GM13977 (cell line): ENCODE data around the gene ADD3.

Experiments
- DNase-seq: peaks from one replicate; pipeline ENCODE4 v3.0.0; 2012; ENCODE audit warnings: low spot score
- CTCF ChIP-seq: IDR thresholded peaks from 2 replicates; pipeline ENCODE4 v1.5.1; 2012; ENCODE audit warnings: mild to moderate bottlenecking, control low read depth; ENCODE audit not compliant: insufficient read depth; ENCODE audit errors: extremely low read depth, missing control alignments
- in situ Hi-C: fragments of 300-500 bp; cut with MboI; formaldehyde crosslinking; loops from one replicate; pipeline ENCODE4 v1.12.0; 2022; ENCODE audit warnings: low sequenced_read_pairs, low pct_unique_long_range_greater_than_20kb, mixed read lengths, inconsistent platforms; ENCODE audit not compliant: unreplicated experiment

ADD3 gene

GRCh38 chr10:110032801-110033700, 25.3 kb downstream of the ADD3 start:
- DNase-seq = no peak
- in situ Hi-C loops = no loop called here
- TF ChIP-seq CTCF = no peak

DNA sequence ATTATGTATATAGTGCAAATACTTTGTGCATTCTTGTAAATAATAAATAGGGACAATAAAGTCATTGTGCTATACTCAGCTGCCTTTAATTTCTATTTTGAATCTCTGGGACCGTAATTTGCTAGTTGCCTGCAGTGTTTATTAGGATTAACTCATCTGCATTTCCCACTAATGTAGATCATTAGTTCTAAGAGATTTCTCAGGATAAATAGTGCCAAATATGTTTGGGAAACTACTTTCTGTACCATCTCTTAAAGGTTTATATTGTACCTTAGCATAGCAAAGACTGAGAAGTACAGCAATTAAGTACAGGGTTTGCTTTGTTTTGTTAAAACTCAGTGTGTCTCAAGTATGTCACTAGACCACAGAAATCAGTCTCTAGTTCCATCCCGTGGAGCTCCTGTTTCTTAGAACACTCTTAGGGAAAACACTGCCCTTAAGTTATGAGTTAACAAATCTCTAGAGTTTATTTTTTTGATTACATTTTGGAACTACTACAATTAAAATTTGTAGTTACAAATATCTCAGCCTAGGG, 26.0 kb downstream of the ADD3 start:
- no peak for TF ChIP-seq CTCF
- in situ Hi-C loops = no loop called here

GRCh38 chr10:110034596-110034995, 26.8 kb downstream of the ADD3 start:
- no peak for TF ChIP-seq CTCF
- DNase-seq = no peak
- in situ Hi-C loops = no loop called here

More for the DNA sequence above, 26.0 kb downstream of the ADD3 start:
- no peak for DNase-seq

- no peak for DNase-seq
- in situ Hi-C loops = no loop called here
- TF ChIP-seq CTCF = no peak
Observed at GRCh38 chr10:110035070-110035921, 27.5 kb downstream of the ADD3 start.

GRCh38 chr10:110036640-110037039, 28.9 kb downstream of the ADD3 start:
- DNase-seq = peak; percentile 35
- in situ Hi-C loops = no loop called here
- TF ChIP-seq CTCF = no peak

GRCh38 chr10:110039254-110039653, 31.5 kb downstream of the ADD3 start:
- DNase-seq = no peak
- no peak for TF ChIP-seq CTCF
- in situ Hi-C loops = no loop called here
